ENCODE measurements around the gene C4A. TPM values are rescaled to one million over a fixed set of nuclear protein-coding genes. Genes with fewer than 3 reads are reported as not detected.
A peak's percentile ranks its signal among the peaks of the same experiment; 100 is the strongest.
"Not testable (repeated sequence)": the region's sequence is repeated elsewhere in the genome, so short reads cannot be mapped to it uniquely, and the experiment has no call there.

C4A gene
- total RNA-seq, 1 donor from 2014 or later: 0.90 TPM

DNA sequence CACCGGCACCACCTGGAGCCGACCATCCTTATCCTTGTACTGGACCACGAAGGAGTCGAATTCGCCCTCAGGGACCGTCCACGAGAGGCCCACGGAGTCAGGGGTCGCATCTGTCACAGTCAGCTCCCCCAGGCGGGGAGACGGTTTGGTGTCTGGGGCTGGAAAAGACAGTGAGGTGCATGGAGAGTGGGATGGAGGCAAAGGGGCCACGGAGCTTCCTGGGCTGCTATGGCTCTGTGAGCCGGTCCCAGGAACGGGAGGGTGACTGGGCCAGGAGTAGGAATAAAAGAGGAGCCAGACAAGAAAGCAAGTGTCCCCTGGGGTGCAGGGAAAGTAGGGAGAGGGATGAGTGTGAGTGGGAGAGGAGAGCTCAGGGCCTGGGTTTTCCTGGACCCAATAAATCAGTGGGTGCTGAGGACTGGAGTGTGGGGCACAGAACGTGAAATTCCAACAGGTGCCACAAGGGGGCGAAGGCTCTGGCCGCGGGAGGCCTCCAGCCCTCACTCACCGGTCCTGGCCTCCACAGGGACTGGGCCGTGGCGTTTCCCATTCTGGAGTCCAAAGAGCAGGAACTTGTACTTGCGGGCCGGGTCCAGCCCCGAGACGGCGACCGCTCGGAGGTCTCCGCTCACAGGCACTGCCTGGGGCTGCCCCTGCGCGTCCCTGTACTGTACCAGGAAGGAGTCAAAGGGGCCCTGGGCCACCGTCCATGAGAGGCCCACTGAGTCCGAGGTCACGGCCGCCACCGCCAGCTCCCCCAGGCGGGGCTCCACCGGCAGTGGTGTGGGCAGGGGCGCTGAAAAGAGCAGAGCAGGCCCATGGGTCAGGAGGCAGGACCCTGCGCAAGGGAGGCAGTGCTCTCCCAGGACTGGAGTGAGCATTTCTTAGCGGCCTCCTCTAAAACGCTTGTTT lies 66.3 kb downstream of the C4A start:
- DNase-seq (ENCODE audit: low read depth in 2 of 2): peak; percentile 22 to 51

GRCh38 chr6:32049149-32049548 lies 67.3 kb downstream of the C4A start:
- not testable (repeated sequence) for DNase-seq (ENCODE audit: low read depth in 2 of 2)

- not testable (repeated sequence) for DNase-seq (ENCODE audit: low read depth in 2 of 2)
Measured at GRCh38 chr6:32049736-32050135, 67.9 kb downstream of the C4A start.

GRCh38 chr6:32050562-32050961 lies 68.7 kb downstream of the C4A start:
- no peak for DNase-seq (ENCODE audit: low read depth in 2 of 2)

Other genes starting within 250 kb of the C4A start
- 464 and 694 TPM in 2 replicates for gene CLIC1, start 245.5 kb upstream of the C4A start, total RNA-seq
- 2.8 and 4.5 TPM in 2 replicates for gene MSH5, start 242.1 kb upstream of the C4A start, total RNA-seq
- gene SAPCD1, start 219.4 kb upstream of the C4A start, total RNA-seq: 2.0 and 3.3 TPM in 2 replicates
- under 0.01 and 0.13 TPM in 2 replicates for gene VWA7, start 204.7 kb upstream of the C4A start, total RNA-seq
- 48.1 and 53.7 TPM in 2 replicates for gene VARS1, start 186.3 kb upstream of the C4A start, total RNA-seq
- 29.5 and 39.2 TPM in 2 replicates for gene LSM2, start 175.1 kb upstream of the C4A start, total RNA-seq
- 1.2 and 1.4 TPM in 2 replicates for gene HSPA1L, start 166.8 kb upstream of the C4A start, total RNA-seq
- gene HSPA1A, start 166.5 kb upstream of the C4A start, total RNA-seq: 67.4 and 81.8 TPM in 2 replicates
- gene HSPA1B, start 154.3 kb upstream of the C4A start, total RNA-seq: 27.6 and 37.1 TPM in 2 replicates
- 50.2 and 73.0 TPM in 2 replicates for gene NEU1, start 119.2 kb upstream of the C4A start, total RNA-seq
- gene SLC44A4, start 103.1 kb upstream of the C4A start, total RNA-seq: under 0.01 TPM in 2 replicates
- 25.9 and 37.4 TPM in 2 replicates for gene EHMT2, start 84.4 kb upstream of the C4A start, total RNA-seq
- gene ZBTB12, start 80.0 kb upstream of the C4A start, total RNA-seq: 2.2 and 3.0 TPM in 2 replicates
- gene C2, start 54.3 kb upstream of the C4A start, total RNA-seq: 0.13 TPM in 1 of 2 replicates, not detected in the other
- gene CFB, start 36.0 kb upstream of the C4A start, total RNA-seq: 0.13 and 0.51 TPM in 2 replicates
- gene NELFE, start 23.1 kb upstream of the C4A start, total RNA-seq: 58.3 and 77.6 TPM in 2 replicates
- 25.4 and 33.5 TPM in 2 replicates for gene SKIC2, start 22.9 kb upstream of the C4A start, total RNA-seq
- 6.4 and 8.0 TPM in 2 replicates for gene DXO, start 9.9 kb upstream of the C4A start, total RNA-seq
- 0.38 and 0.77 TPM in 2 replicates for gene C4B, start 32.7 kb downstream of the C4A start, total RNA-seq
- gene CYP21A2, start 56.4 kb downstream of the C4A start, total RNA-seq: not detected in 2 replicates
- gene TNXB, start 127.3 kb downstream of the C4A start, total RNA-seq: 0.90 and 1.8 TPM in 2 replicates
- gene ATF6B, start 146.2 kb downstream of the C4A start, total RNA-seq: 9.5 and 17.7 TPM in 2 replicates
- gene FKBPL, start 148.2 kb downstream of the C4A start, total RNA-seq: 4.9 and 5.8 TPM in 2 replicates
- under 0.01 TPM in 2 replicates for gene PRRT1, start 169.9 kb downstream of the C4A start, total RNA-seq
- gene PPT2, start 172.1 kb downstream of the C4A start, total RNA-seq: 27.2 and 50.1 TPM in 2 replicates
- gene EGFL8, start 182.5 kb downstream of the C4A start, total RNA-seq: 0.64 and 2.3 TPM in 2 replicates
- gene AGPAT1, start 194.0 kb downstream of the C4A start, total RNA-seq: 5.6 and 13.4 TPM in 2 replicates
- gene RNF5, start 196.3 kb downstream of the C4A start, total RNA-seq: 44.4 and 53.6 TPM in 2 replicates
- 0.38 and 0.39 TPM in 2 replicates for gene AGER, start 202.2 kb downstream of the C4A start, total RNA-seq
- 37.2 and 46.8 TPM in 2 replicates for gene PBX2, start 208.1 kb downstream of the C4A start, total RNA-seq
- gene GPSM3, start 210.6 kb downstream of the C4A start, total RNA-seq: 6.9 and 9.0 TPM in 2 replicates
- 11.9 and 13.3 TPM in 2 replicates for gene NOTCH4, start 242.0 kb downstream of the C4A start, total RNA-seq

Measured in dermis microvascular lymphatic vessel endothelial cell (primary cell).